D721Med (cell line): ENCODE results near the gene RHBDD2.
"Not testable (repeated sequence)": the region's sequence is repeated elsewhere in the genome, so short reads cannot be mapped to it uniquely, and the experiment has no call there.

Experiments used
- DNase-seq: peaks from one replicate; pipeline ENCODE4 v3.0.0; 2011; ENCODE audit warnings: low spot score; ENCODE audit not compliant: insufficient read length
- FAIRE-seq: peaks from 2 replicates; lab custom pipeline; 2011; peaks lifted over from hg19 to GRCh38; lab: Jason Lieb, UNC
- CTCF ChIP-seq: IDR thresholded peaks from 2 replicates; pipeline ENCODE4 v1.5.1; 2012; ENCODE audit warnings: mild to moderate bottlenecking, control low read depth; ENCODE audit not compliant: insufficient read depth; ENCODE audit errors: missing control alignments

RHBDD2 gene

DNA sequence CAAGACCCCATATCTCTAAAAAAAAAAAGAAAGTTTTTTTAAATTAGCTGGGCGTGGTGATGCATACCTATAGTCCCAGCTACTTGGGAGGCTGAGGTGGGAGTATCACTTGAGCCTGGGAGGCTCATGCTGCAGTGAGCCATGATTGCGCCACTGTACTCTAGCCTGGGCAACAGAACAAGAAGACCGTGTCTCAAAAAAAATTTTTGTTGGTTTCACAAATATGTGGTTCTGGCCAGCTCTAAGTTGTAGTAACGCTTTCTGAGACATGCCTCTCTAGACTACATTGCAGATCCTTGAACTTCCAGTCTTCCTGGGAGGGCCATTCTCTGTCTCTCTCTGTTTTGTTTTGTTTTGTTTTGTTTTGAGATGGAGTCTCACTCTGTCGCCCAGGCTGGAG, 24.6 kb upstream of the RHBDD2 start:
- FAIRE-seq (no peak), DNase-seq (no peak)
- TF ChIP-seq CTCF: no peak

DNA sequence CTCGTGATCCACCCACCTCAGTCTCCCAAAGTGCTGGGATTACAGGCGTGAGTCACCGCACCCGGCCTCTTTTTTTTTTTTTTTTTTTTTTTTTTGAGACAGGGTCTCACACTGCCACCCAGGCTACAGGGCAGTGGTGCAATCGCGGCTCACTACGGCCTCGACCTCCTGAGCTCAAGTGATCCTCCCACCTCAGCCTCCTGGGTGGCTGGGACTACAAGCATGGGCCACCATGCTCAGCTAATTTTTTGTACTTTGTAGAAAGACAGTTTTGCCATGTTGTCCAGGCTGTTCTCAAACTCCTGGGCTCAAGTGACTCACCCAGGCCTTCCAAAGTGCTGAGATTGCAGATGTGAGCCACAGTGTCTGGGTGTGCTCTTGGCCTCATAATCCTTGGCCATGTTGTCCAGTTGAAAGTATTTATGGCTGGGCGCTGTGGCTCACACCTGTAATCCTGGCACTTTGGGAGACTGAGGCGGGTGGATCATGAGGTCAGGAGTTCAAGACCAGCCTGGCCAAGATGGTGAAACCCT, 24.0 kb upstream of the RHBDD2 start:
- FAIRE-seq, DNase-seq: not testable (repeated sequence)

DNA sequence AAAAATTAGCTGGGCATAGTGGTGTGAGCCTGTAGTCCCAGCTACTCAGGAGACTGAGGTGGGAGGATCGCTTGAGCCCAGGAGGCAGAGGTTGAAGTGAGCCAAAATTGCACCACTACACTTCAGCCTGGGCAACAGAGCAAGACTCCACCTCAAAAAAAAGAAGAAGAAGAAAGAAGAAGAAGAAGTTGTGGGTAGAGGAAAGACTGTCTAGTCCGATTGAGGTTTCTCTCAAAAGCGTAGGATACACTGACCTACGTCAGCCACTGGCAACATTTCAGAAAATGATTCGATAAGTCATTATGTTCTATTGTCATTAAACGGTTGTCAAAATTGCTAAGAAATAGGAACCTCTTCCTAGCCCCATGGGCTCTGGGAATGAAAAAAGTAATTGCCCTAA, 22.3 kb upstream of the RHBDD2 start:
- DNase-seq: no peak
- TF ChIP-seq CTCF: no peak
- FAIRE-seq: no peak

DNA sequence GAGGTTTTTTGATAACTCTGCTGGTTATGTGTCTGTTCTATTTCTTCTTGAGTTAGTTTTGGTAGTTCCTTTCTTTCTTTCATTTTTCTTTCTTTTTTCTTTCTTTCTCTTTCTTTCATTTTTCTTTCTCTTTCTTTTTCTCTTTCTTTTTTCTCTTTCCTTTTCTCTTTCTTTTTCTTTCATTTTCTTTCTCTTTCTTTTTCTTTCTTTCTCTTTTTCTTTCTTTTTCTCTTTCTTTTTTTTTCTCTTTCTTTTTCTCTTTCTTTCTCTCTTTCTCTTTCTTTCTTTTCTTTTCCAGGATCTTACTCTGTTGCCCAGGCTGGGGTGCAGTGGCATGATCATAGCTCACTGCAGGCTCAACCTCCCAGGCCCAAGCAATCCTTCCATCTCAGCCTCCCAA, 20.4 kb upstream of the RHBDD2 start:
- no peak for TF ChIP-seq CTCF
- FAIRE-seq (no peak), DNase-seq (no peak)

GRCh38 chr7:75861636-75862035, 17.2 kb upstream of the RHBDD2 start:
- DNase-seq (no peak), FAIRE-seq (no peak)
- TF ChIP-seq CTCF: no peak

DNA sequence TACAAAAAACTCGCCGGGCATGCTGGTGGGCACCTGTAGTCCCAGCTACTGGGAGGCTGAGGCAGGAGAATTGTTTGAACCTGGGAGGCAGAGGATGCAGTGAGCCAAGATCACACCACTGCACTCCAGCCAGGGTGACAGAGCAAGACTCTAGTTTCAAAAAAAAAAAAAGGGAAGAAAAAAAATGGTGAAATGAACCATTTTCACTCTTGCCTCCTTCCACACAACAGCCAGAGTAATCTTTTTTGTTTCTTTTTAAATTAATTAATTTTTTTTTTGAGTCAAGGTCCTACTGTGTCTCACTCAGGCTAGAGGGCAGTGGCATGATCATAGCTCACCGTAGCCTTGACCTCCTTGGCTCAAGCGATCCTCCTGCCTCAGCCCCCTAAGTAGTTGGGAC, 14.6 kb upstream of the RHBDD2 start:
- DNase-seq, FAIRE-seq: not testable (repeated sequence)

DNA sequence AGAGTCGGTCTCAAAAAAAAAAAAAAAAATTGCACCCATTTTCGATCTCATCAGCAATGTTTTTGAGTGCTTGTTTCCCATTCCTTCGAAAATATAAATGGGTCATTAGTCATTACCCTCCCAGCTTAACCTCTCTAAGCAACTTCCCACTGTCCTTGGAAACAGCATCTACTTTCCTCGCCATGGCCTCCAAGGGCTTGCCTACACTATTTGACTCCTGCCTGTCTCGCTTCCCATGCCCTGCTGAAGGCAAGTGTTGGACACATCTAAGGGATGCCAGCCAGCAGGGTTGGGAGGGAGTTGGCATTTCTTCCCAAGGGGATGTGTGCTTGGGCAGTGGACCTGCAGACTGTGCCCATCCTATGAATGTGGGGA, 12.7 kb upstream of the RHBDD2 start:
- no peak for DNase-seq
- no peak for TF ChIP-seq CTCF
- FAIRE-seq: no peak

GRCh38 chr7:75866489-75867389, 12.1 kb upstream of the RHBDD2 start:
- TF ChIP-seq CTCF: peak; percentile 68
- no peak for DNase-seq
- FAIRE-seq: no peak
